SK-N-SH (cell line): Measurements from ENCODE around the gene VAMP1. TPM values are rescaled to one million over a fixed set of nuclear protein-coding genes. Genes with fewer than 3 reads are reported as not detected.

ENCODE experiments used
- CTCF ChIA-PET: fragments of 300-600, 350-600 bp; formaldehyde crosslinking; extraction: SDS; loops from one replicate; lab custom pipeline; 2021; lab: Yijun Ruan, JAX
- POLR2A ChIA-PET: fragments of 350-600 bp; sonication (Branson Sonifier 250); formaldehyde crosslinking; extraction: SDS; loops from one replicate; lab custom pipeline; 2020; ENCODE audit warnings: antibody characterized with exemption, inconsistent platforms; lab: Yijun Ruan, JAX
- DNase-seq: peaks from one replicate; pipeline ENCODE4 v3.0.0; 2012
- H2AFZ ChIP-seq: fragments of 200-600 bp; sonication (generic); 2 replicates; pipeline ENCODE4 v1.8.1; 2016; ENCODE audit warnings: antibody characterized with exemption, mild to moderate bottlenecking, low read depth
- H3F3A ChIP-seq: fragments of 200-600 bp; sonication (generic); replicated peaks from 2 replicates; pipeline ENCODE3; 2016; ENCODE audit warnings: antibody characterized with exemption, mild to moderate bottlenecking; ENCODE audit not compliant: insufficient read depth
- H3K27ac ChIP-seq, 2 experiments: fragments of 200-500 bp in 1 of 2; fragments of 200-600 bp in 1 of 2; sonication (Bioruptor generic) in 1 of 2; sonication (generic), shearing (Covaris generic) in 1 of 2; 2 replicates each; pipeline versions ENCODE4 v1.5.1 to v1.6.1; 2014 to 2016; ENCODE audit warnings: low read depth in 2 of 2, inconsistent platforms in 1 of 2, low read length in 1 of 2, mild to moderate bottlenecking in 1 of 2, mixed read lengths in 1 of 2
- H3K27me3 ChIP-seq: fragments of 200-600 bp; sonication (generic), shearing (Covaris generic); 2 replicates; pipeline ENCODE4 v1.6.1; 2016; ENCODE audit warnings: mixed run types; ENCODE audit not compliant: insufficient read depth
- H3K36me3 ChIP-seq, 2 experiments: fragments of 200-500 bp in 1 of 2; fragments of 200-600 bp in 1 of 2; sonication (Bioruptor generic) in 1 of 2; sonication (generic) in 1 of 2; replicated peaks in 1 of 2; 2 replicates each; pipeline versions ENCODE3 to v1.5.1; 2014 to 2016; ENCODE audit warnings: low read length in 1 of 2, mild to moderate bottlenecking in 1 of 2; ENCODE audit not compliant: insufficient read depth in 2 of 2, control insufficient read depth in 1 of 2
- H3K4me1 ChIP-seq, 2 experiments: fragments of 200-500 bp in 1 of 2; fragments of 200-600 bp in 1 of 2; sonication (Bioruptor generic) in 1 of 2; sonication (generic), shearing (Covaris generic) in 1 of 2; 2 replicates each; pipeline versions ENCODE4 v1.5.1 to v1.6.1; 2014 to 2016; ENCODE audit warnings: low read depth in 1 of 2, low read length in 1 of 2, mixed run types in 1 of 2; ENCODE audit not compliant: insufficient read depth in 2 of 2, control insufficient read depth in 1 of 2
- H3K4me2 ChIP-seq: fragments of 200-600 bp; sonication (generic), shearing (Covaris generic); 2 replicates; pipeline ENCODE4 v1.6.1; 2017; ENCODE audit warnings: mixed run types
- H3K4me3 ChIP-seq, 2 experiments: fragments of 200-500 bp in 1 of 2; fragments of 200-600 bp in 1 of 2; sonication (Bioruptor generic) in 1 of 2; sonication (generic), shearing (Covaris generic) in 1 of 2; 2 replicates each; pipeline versions ENCODE4 v1.5.1 to v1.8.1; 2014 to 2016; ENCODE audit warnings: low read depth in 2 of 2, inconsistent platforms in 1 of 2, low read length in 1 of 2, mild to moderate bottlenecking in 1 of 2, mixed read lengths in 1 of 2, moderate library complexity in 1 of 2
- H3K79me2 ChIP-seq: fragments of 200-600 bp; sonication (generic); 2 replicates; pipeline ENCODE4 v1.8.1; 2017; ENCODE audit warnings: mild to moderate bottlenecking; ENCODE audit not compliant: insufficient read depth
- H3K9ac ChIP-seq: fragments of 200-600 bp; sonication (generic); 2 replicates; pipeline ENCODE4 v1.6.1; 2017; ENCODE audit warnings: mixed run types
- H3K9me2 ChIP-seq: fragments of 200-600 bp; sonication (generic); 2 replicates; pipeline ENCODE4 v1.6.1; 2017; ENCODE audit warnings: mixed run types
- H3K9me3 ChIP-seq: fragments of 200-600 bp; sonication (generic); 2 replicates; pipeline ENCODE4 v1.6.1; 2017; ENCODE audit warnings: mixed run types, mild to moderate bottlenecking, moderate library complexity
- H4K20me1 ChIP-seq: fragments of 200-600 bp; sonication (generic); 2 replicates; pipeline ENCODE4 v1.6.1; 2017; ENCODE audit warnings: mild to moderate bottlenecking, mixed run types; ENCODE audit not compliant: insufficient read depth
- CHD2 ChIP-seq: fragments of 150-350 bp; IDR thresholded peaks from 2 replicates; pipeline ENCODE4 v1.6.1; 2018; ENCODE audit warnings: low read length; ENCODE audit not compliant: partially characterized antibody
- ELF1 ChIP-seq: IDR thresholded peaks from 2 replicates; pipeline ENCODE4 v1.4.0; 2012
- FOSL2 ChIP-seq: IDR thresholded peaks from 2 replicates; pipeline ENCODE4 v1.4.0; 2012; ENCODE audit warnings: low read depth, mild to moderate bottlenecking, moderate library complexity, borderline replicate concordance
- GABPA ChIP-seq: IDR thresholded peaks from 2 replicates; pipeline ENCODE4 v1.4.0; 2012; ENCODE audit warnings: low read depth, mild to moderate bottlenecking
- IRF3 ChIP-seq: fragments of 150-350 bp; IDR thresholded peaks from 2 replicates; pipeline ENCODE4 v1.6.1; 2016; ENCODE audit warnings: mild to moderate bottlenecking, low read depth, low read length
- JUND ChIP-seq: IDR thresholded peaks from 2 replicates; pipeline ENCODE4 v1.4.0; 2012
- POLR2AphosphoS5 ChIP-seq: IDR thresholded peaks from 2 replicates; pipeline ENCODE4 v1.6.1; 2012; ENCODE audit warnings: low read depth, low read length
- RAD21 ChIP-seq: IDR thresholded peaks from 2 replicates; pipeline ENCODE4 v1.6.1; 2012; ENCODE audit warnings: mild to moderate bottlenecking, low read length
- SMC3 ChIP-seq: IDR thresholded peaks from 2 replicates; pipeline ENCODE4 v1.6.1; 2012; ENCODE audit warnings: low read depth, low read length, improper control_type of control experiment
- TAF1 ChIP-seq: IDR thresholded peaks from 2 replicates; pipeline ENCODE4 v1.6.1; 2012; ENCODE audit warnings: low read depth, mild to moderate bottlenecking, low read length, moderate library complexity, borderline replicate concordance
- TEAD4 ChIP-seq: IDR thresholded peaks from 2 replicates; pipeline ENCODE4 v1.4.0; 2012; ENCODE audit warnings: mild to moderate bottlenecking, borderline replicate concordance; ENCODE audit not compliant: insufficient read depth
- USF1 ChIP-seq: IDR thresholded peaks from 2 replicates; pipeline ENCODE4 v1.4.0; 2012; ENCODE audit warnings: low read depth, borderline replicate concordance
- YY1 ChIP-seq: IDR thresholded peaks from 2 replicates; pipeline ENCODE4 v1.4.0; 2012; ENCODE audit warnings: low read depth, mild to moderate bottlenecking
- WGBS: methylation state at CpG from one replicate; pipeline ENCODE4 v1.1.6; 2017; ENCODE audit warnings: low lambda C conversion rate; 5-methylcytosine and 5-hydroxymethylcytosine counted together
- polyA plus RNA-seq, 3 experiments: library from polyadenylated mRNA; depleted of rRNA; stranded (reverse); fragments of >200 nt; gene quantifications; 2 replicates each; pipeline ENCODE4 v1.2.3, GENCODE V29; 2012

The VAMP1 gene
- polyA plus RNA-seq, 1 of the 3 experiments (the other 2 are of a cell fraction): 36.8 TPM

GRCh38 chr12:6434205-6435140, 36.0 kb downstream of the VAMP1 start:
- no peaks in the 10 kb centered on the region for H3F3A ChIP-seq
- no peaks in the 10 kb centered on the region for H4K20me1 ChIP-seq
- TF ChIP-seq USF1: no peak
- no peak for TF ChIP-seq TAF1
- no peak for TF ChIP-seq GABPA
- no peak for TF ChIP-seq CHD2
- no peak for TF ChIP-seq SMC3
- TF ChIP-seq FOSL2: no peak
- TF ChIP-seq YY1: no peak
- no peak for TF ChIP-seq ELF1
- no peak for TF ChIP-seq JUND
- no peak for DNase-seq
- H3K79me2 ChIP-seq: no peaks in the 10 kb centered on the region
- H3K9me3 ChIP-seq: no peaks in the 10 kb centered on the region
- POLR2A ChIA-PET: interaction anchor here (1.2 kb wide), 1 partner anchor 36 kb away, joined by 4 read pairs; the partner anchor contains the start of gene VAMP1
- no peaks in the 10 kb centered on the region for H3K27me3 ChIP-seq
- H3K4me3 ChIP-seq: no peak overlapping the region
- WGBS: 93% methylated on average over 14 of the region's 17 CpGs
- no peaks in the 10 kb centered on the region for H3K36me3 ChIP-seq
- H3K4me2 ChIP-seq: no peak overlapping the region
- CTCF ChIA-PET: interaction anchor here (1.9 to 2.3 kb wide), 2 partner anchors 11 to 31 kb away, joined by 7 to 8 read pairs; no protein-coding TSS in a partner anchor
- H3K4me1 ChIP-seq: peaks cover 3 to 6% of the 10 kb centered on the region in 2 experiments; a peak in 2 of 4 replicates
- H3K9ac ChIP-seq: no peak overlapping the region
- H3K27ac ChIP-seq: no peak overlapping the region
- H3K9me2 ChIP-seq: no peaks in the 10 kb centered on the region
- no peak overlapping the region for H2AFZ ChIP-seq

GRCh38 chr12:6432991-6433390, 37.5 kb downstream of the VAMP1 start:
- Histone ChIP-seq H3K9me2 (no peaks in the 10 kb centered on the region), H3K4me1 (peaks cover 3 to 6% of the 10 kb centered on the region in 2 experiments; a peak in 2 of 4 replicates)
- TF ChIP-seq FOSL2 (no peak), RAD21 (no peak), IRF3 (no peak), TEAD4 (no peak), POLR2AphosphoS5 (no peak), YY1 (no peak)

More at GRCh38 chr12:6432991-6433390, 37.5 kb downstream of the VAMP1 start:
- Histone ChIP-seq H3K27me3 (no peaks in the 10 kb centered on the region), H3K4me3 (no peak overlapping the region), H3K4me2 (no peak overlapping the region), H3K9me3 (no peaks in the 10 kb centered on the region), H3K79me2 (no peaks in the 10 kb centered on the region), H2AFZ (no peak overlapping the region), H4K20me1 (no peaks in the 10 kb centered on the region), H3K27ac (no peak overlapping the region), H3K36me3 (no peaks in the 10 kb centered on the region), H3K9ac (no peak overlapping the region), H3F3A (no peaks in the 10 kb centered on the region)
- DNase-seq: no peak
- CTCF ChIA-PET: interaction anchor here (1.0 to 2.6 kb wide), 2 partner anchors 9 to 33 kb away, joined by 6 to 13 read pairs; no protein-coding TSS in a partner anchor
- POLR2A ChIA-PET: no interaction called here
- 88% methylated on average over 5 of the region's 5 CpGs for WGBS
